Spleen (tissue), 7 donors: ENCODE data around the gene KIF6.

Experiments used
- POLR2A ChIP-seq, 3 donors: fragments of 450-650 bp; IDR thresholded peaks; one replicate each; pipeline ENCODE4 v1.5.1; 2017; ENCODE audit warnings: antibody characterized with exemption in 3 of 3, mild to moderate bottlenecking in 1 of 3
- TF ChIP-seq, protein P1 (sequence below), 11 experiments: fragments of 200-600 bp in 7 of 11; fragments of 450-650 bp in 4 of 11; sonication (generic) in 4 of 11; IDR thresholded peaks in 8 of 11; conservative IDR thresholded peaks in 3 of 11; 1 replicate in 7 of 11; 2 replicates in 4 of 11; pipeline versions ENCODE4 v1.4.0 to v1.8.0; 2016 to 2021; ENCODE audit warnings: antibody characterized with exemption in 11 of 11, inconsistent platforms in 4 of 11, mild to moderate bottlenecking in 1 of 11
- donor health status: DM: no; HTN: no; CAD: no; lungs with moderate emphysema.
- donor health status: DM: no; HTN: no; CAD: no.
- donor health status: DM: no; HTN: no; CAD: no.

DNA sequence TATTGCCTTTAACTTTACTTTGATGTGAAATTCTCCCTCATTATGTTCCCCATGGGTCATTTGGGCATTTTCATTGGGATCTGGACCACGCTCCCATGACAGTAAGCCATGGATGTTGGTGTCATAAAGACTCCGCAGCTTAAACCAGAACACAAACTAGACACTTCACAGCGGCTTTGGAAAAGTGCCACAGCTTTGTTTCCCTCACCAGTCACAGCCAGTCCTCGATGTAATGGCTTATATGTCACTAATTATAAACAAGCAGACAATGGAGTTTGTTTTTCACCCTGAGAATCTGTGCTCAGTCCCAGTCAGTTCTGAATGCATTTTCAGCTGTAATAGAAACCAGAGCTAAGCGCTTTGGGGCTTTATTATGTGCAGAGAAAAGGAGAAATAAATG, 43.8 kb upstream of the KIF6 start:
- TF ChIP-seq POLR2A (IDR thresholded peaks at IDR 0.05) = no peak
- TF ChIP-seq, protein P1, sequence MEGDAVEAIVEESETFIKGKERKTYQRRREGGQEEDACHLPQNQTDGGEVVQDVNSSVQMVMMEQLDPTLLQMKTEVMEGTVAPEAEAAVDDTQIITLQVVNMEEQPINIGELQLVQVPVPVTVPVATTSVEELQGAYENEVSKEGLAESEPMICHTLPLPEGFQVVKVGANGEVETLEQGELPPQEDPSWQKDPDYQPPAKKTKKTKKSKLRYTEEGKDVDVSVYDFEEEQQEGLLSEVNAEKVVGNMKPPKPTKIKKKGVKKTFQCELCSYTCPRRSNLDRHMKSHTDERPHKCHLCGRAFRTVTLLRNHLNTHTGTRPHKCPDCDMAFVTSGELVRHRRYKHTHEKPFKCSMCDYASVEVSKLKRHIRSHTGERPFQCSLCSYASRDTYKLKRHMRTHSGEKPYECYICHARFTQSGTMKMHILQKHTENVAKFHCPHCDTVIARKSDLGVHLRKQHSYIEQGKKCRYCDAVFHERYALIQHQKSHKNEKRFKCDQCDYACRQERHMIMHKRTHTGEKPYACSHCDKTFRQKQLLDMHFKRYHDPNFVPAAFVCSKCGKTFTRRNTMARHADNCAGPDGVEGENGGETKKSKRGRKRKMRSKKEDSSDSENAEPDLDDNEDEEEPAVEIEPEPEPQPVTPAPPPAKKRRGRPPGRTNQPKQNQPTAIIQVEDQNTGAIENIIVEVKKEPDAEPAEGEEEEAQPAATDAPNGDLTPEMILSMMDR (IDR thresholded peaks at IDR 0.05 in 8 of 11, conservative IDR thresholded peaks at IDR 0.05 in 3 of 11) = no peak
